GM06990 (cell line): ENCODE data around the gene OR10J1.

Source experiments
- DNase-seq: peaks from one replicate; pipeline ENCODE4 v3.0.0-alpha.2; 2011; ENCODE audit not compliant: insufficient read length; ENCODE audit errors: extremely low read depth
- H3K27me3 ChIP-seq: replicated peaks from 2 replicates; pipeline ENCODE4 v1.6.0; 2011; ENCODE audit warnings: low read length; ENCODE audit not compliant: control insufficient read depth, insufficient read depth
- H3K36me3 ChIP-seq: 2 replicates; pipeline ENCODE4 v1.5.1; 2011; ENCODE audit warnings: low read length; ENCODE audit not compliant: control insufficient read depth, insufficient read depth
- H3K4me3 ChIP-seq: replicated peaks from 2 replicates; pipeline ENCODE4 v1.5.1; 2011; ENCODE audit warnings: low read depth, mild to moderate bottlenecking, control low read depth, low read length
- TF ChIP-seq, protein P1 (sequence below): IDR thresholded peaks from 2 replicates; pipeline ENCODE4 v1.5.1; 2011; ENCODE audit warnings: low read length, control low read depth, mild to moderate bottlenecking, inconsistent platforms; ENCODE audit not compliant: insufficient read depth, poor library complexity, severe bottlenecking

Gene OR10J1

GRCh38 chr1:159465191-159465603 lies 25.7 kb downstream of the OR10J1 start:
- no peak for DNase-seq
- H3K4me3 ChIP-seq: no peak overlapping the region
- no peaks in the 10 kb centered on the region; the same call in 1 of the 2 replicates for H3K27me3 ChIP-seq
- TF ChIP-seq, protein P1, sequence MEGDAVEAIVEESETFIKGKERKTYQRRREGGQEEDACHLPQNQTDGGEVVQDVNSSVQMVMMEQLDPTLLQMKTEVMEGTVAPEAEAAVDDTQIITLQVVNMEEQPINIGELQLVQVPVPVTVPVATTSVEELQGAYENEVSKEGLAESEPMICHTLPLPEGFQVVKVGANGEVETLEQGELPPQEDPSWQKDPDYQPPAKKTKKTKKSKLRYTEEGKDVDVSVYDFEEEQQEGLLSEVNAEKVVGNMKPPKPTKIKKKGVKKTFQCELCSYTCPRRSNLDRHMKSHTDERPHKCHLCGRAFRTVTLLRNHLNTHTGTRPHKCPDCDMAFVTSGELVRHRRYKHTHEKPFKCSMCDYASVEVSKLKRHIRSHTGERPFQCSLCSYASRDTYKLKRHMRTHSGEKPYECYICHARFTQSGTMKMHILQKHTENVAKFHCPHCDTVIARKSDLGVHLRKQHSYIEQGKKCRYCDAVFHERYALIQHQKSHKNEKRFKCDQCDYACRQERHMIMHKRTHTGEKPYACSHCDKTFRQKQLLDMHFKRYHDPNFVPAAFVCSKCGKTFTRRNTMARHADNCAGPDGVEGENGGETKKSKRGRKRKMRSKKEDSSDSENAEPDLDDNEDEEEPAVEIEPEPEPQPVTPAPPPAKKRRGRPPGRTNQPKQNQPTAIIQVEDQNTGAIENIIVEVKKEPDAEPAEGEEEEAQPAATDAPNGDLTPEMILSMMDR: no peak
- no peaks in the 10 kb centered on the region for H3K36me3 ChIP-seq

GRCh38 chr1:159468321-159468720 lies 28.8 kb downstream of the OR10J1 start:
- Histone ChIP-seq H3K27me3 (no peaks in the 10 kb centered on the region; the same call in 1 of the 2 replicates), H3K36me3 (no peaks in the 10 kb centered on the region), H3K4me3 (no peak overlapping the region)
- no peak for DNase-seq
- TF ChIP-seq, protein P1: no peak

DNA sequence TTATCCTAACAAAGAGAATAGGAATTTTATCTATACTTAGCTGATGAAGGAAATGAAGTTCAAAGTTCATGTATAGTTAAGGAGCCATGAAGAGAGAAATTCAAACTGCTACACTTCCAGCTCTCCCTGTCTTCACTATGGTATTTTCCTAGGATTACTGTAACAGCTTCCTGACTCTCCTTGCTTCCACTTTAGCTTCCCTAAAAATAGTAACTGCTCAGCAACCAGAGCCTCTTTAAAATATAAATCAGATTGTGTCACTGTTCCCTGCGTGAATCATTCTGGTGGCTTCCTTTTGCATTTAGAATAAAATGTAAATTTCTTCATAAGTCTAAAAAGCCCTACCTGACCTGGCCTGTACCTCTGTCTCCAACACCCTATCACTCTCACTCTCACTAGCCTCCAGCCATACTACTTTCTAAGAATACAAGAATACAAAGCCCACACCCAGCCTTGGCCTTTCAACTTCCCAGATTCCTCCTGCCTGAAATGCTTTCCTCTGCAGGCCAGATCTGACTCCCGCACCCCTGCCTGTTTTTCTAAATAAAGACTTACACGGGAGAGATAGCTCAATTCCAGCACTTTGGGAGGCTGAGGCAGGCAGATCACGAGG lies 30.5 kb downstream of the OR10J1 start:
- no peak for DNase-seq
- TF ChIP-seq, protein P1: no peak
- Histone ChIP-seq H3K27me3 (no peaks in the 10 kb centered on the region; the same call in 1 of the 2 replicates), H3K36me3 (no peaks in the 10 kb centered on the region), H3K4me3 (no peak overlapping the region)

DNA sequence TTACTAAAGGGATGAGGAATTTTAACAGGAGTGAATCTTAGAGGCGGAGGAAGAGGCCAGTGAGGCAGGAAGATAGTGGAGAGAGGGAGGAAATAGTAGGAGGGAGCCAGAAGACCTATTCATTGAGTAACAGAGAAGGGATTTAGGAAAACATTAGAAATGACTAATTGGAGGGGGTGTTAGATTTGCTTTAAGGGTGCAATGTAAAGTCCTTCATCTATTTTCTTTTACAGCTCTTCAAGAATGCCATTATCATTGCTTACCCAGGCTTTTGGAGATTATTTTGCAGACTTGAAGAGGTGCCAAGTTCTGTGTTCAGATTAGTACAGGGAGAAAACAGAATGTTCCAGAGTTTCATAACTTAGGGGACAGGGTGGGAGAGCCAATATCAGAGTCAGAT lies 33.8 kb downstream of the OR10J1 start:
- no peaks in the 10 kb centered on the region for H3K36me3 ChIP-seq
- no peak for DNase-seq
- no peak overlapping the region for H3K4me3 ChIP-seq
- TF ChIP-seq, protein P1: no peak
- no peaks in the 10 kb centered on the region for H3K27me3 ChIP-seq

DNA sequence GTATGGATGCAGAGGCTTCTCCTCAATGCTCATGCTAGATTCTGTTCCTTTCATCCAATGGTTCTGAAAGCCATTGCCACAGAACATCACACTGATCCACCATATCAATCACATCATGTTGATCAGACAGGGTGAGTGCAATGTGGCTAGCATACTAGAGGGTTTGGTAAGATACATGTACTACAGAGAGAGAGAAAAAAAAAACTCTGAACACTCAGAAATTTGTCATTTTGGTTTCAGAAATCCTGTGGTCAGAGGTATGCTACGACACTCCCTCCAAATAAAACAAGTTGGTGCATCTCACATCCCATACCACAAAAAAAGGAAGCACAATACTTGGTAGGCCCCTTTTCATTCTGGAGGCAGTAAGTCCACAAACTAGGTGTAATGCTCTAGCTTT lies 35.4 kb downstream of the OR10J1 start:
- H3K36me3 ChIP-seq: no peaks in the 10 kb centered on the region
- H3K4me3 ChIP-seq: no peak overlapping the region
- no peak for DNase-seq
- no peaks in the 10 kb centered on the region for H3K27me3 ChIP-seq
- TF ChIP-seq, protein P1: no peak

DNA sequence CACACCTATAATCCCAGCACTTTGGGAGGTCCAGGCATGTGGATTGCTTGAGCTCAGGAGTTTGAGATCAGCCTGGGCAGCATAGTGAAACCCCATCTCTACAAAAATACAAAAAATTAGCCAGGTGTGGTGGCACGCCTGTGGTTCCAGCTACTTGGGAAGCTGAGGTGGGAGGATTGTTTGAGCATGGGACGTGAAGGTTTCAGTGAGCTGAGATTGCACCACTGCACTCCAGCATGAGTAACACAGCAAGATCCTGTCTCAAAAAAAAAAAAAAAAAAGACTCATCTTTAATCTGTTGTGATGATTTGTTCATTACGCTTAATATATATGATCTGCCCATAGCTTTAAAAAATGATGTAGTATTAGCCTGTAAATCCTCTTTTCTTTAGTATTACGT lies 44.0 kb downstream of the OR10J1 start:
- TF ChIP-seq, protein P1: no peak
- Histone ChIP-seq H3K4me3 (no peak overlapping the region), H3K36me3 (no peaks in the 10 kb centered on the region), H3K27me3 (no peaks in the 10 kb centered on the region)
- no peak for DNase-seq
